GM19328 (cell line): Measurements from ENCODE around the gene HERPUD1.

Experiments
- ATAC-seq: cut with Tn5 transposase; IDR thresholded peaks from one replicate; pipeline ENCODE4 v1.9.1; 2021; ENCODE audit warnings: mild to moderate bottlenecking, moderate library complexity; ENCODE audit not compliant: unreplicated experiment

The HERPUD1 gene

GRCh38 chr16:56994311-56994710 lies 62.4 kb downstream of the HERPUD1 start:
- no peak for ATAC-seq
